HL-60 (cell line): ENCODE measurements around the gene CDK5RAP1.

Experiments used
- DNase-seq, 2 experiments: peaks; one replicate each; pipeline ENCODE4 v3.0.0-alpha.2; 2010 to 2020; ENCODE audit warnings: low read depth in 1 of 2, low spot score in 1 of 2
- H3K27ac ChIP-seq: fragments of 250-450 bp; sonication (Bioruptor Pico); replicated peaks from 2 replicates; pipeline ENCODE4 v1.5.1; 2020; ENCODE audit warnings: mild to moderate bottlenecking, moderate library complexity
- H3K27me3 ChIP-seq: fragments of 250-450 bp; sonication (Bioruptor Pico); 2 replicates; pipeline ENCODE4 v1.5.1; 2021; ENCODE audit warnings: mild to moderate bottlenecking, moderate library complexity; ENCODE audit not compliant: insufficient read depth, poor library complexity, severe bottlenecking
- H3K4me3 ChIP-seq: replicated peaks from 2 replicates; pipeline ENCODE4 v1.5.1; 2011; ENCODE audit warnings: mild to moderate bottlenecking, control low read depth, low read length; ENCODE audit not compliant: insufficient read depth
- CTCF ChIP-seq: IDR thresholded peaks from one replicate; pipeline ENCODE4 v1.5.1; 2011; ENCODE audit warnings: low read length, control low read depth, inconsistent platforms; ENCODE audit not compliant: insufficient read depth
- GABPA ChIP-seq: IDR thresholded peaks from 2 replicates; pipeline ENCODE4 v1.6.1; 2012; ENCODE audit warnings: low read depth
- POLR2AphosphoS5 ChIP-seq: IDR thresholded peaks from 2 replicates; pipeline ENCODE4 v1.6.1; 2012; ENCODE audit warnings: low read depth
- REST ChIP-seq: IDR thresholded peaks from 2 replicates; pipeline ENCODE4 v1.6.1; 2012; ENCODE audit warnings: low read depth; ENCODE audit not compliant: insufficient replicate concordance
- SPI1 ChIP-seq: IDR thresholded peaks from 2 replicates; pipeline ENCODE4 v1.6.1; 2012; ENCODE audit warnings: low read depth, mild to moderate bottlenecking, borderline replicate concordance

Gene CDK5RAP1

GRCh38 chr20:33437141-33437911, 36.0 kb upstream of the CDK5RAP1 start:
- DNase-seq, result no peak
- Histone ChIP-seq H3K27me3 (peaks cover 5% of the 10 kb centered on the region), H3K4me3 (no peak overlapping the region), H3K27ac (no peak overlapping the region)
- TF ChIP-seq REST (no peak), POLR2AphosphoS5 (no peak), CTCF (no peak), GABPA (no peak), SPI1 (no peak)

- DNase-seq, result no peak
- Histone ChIP-seq H3K27me3 (no peaks in the 10 kb centered on the region), H3K27ac (no peak overlapping the region), H3K4me3 (no peak overlapping the region)
- no peak for TF ChIP-seq POLR2AphosphoS5
- TF ChIP-seq REST, result no peak
- TF ChIP-seq SPI1, result no peak
- TF ChIP-seq GABPA, result no peak
- no peak for TF ChIP-seq CTCF
Observed at GRCh38 chr20:33434434-33434833, 33.1 kb upstream of the CDK5RAP1 start.

GRCh38 chr20:33433465-33434234, 32.3 kb upstream of the CDK5RAP1 start:
- TF ChIP-seq REST, result no peak
- TF ChIP-seq SPI1, result no peak
- TF ChIP-seq POLR2AphosphoS5, result no peak
- TF ChIP-seq CTCF, result no peak
- no peak for TF ChIP-seq GABPA
- no peak for DNase-seq
- Histone ChIP-seq H3K4me3 (no peak overlapping the region), H3K27ac (no peak overlapping the region), H3K27me3 (no peaks in the 10 kb centered on the region)
